PC-9 (cell line): Measurements from ENCODE around the gene SYNJ2.

Experiments used
- CTCF ChIP-seq: fragments of 200-600 bp; sonication (generic); conservative IDR thresholded peaks from 2 replicates; pipeline ENCODE4 v1.6.1; 2017; ENCODE audit warnings: mixed run types, antibody characterized with exemption, mild to moderate bottlenecking, moderate library complexity
- EZH2 ChIP-seq: fragments of 200-600 bp; sonication (generic); IDR thresholded peaks from 2 replicates; pipeline ENCODE4 v1.8.0; 2017; ENCODE audit warnings: antibody characterized with exemption, low read depth

DNA sequence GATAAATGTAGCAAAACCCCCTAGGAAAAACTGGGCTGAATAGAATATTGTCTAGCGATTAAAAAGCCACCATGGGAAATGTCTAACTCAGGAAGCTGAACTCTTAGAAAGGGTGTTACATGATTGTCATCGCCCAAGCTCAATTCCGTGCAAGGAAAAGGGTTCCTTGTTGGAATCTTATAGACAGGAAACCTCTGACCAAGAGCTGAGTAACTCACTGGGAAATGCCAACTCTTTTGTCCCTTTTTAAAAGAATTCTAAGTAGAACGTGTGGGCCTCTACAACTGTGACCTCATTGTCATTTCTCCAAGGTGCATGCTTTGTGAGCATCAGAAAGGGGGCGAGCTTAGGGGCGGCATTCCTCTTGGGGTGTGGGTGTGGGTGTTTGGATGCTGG is 88.1 kb downstream of the SYNJ2 start:
- TF ChIP-seq CTCF (no peak), EZH2 (no peak)
